Activated CD8-positive, alpha-beta T cell treated with anti-CD3 and anti-CD28 coated beads for 36 hours (primary cell): ENCODE results near the gene STKLD1. TPM values are rescaled to one million over a fixed set of nuclear protein-coding genes. Genes with fewer than 3 reads are reported as not detected.

Experiments used
- ATAC-seq: fragments of 200-7000 bp; cut with Tn5 transposase; one replicate; pipeline ENCODE4 v1.10.0; 2021; ENCODE audit warnings: mild to moderate bottlenecking, moderate library complexity
- CTCF ChIA-PET: fragments of 350-600 bp; sonication (Branson Sonifier 250); formaldehyde crosslinking; loops from one replicate; lab custom pipeline; 2021; ENCODE audit warnings: antibody characterized with exemption; lab: Charles Lee
- POLR2A ChIA-PET: fragments of 350-600 bp; sonication (Branson Sonifier 250); formaldehyde crosslinking; loops from one replicate; lab custom pipeline; 2021; ENCODE audit warnings: antibody characterized with exemption; lab: Charles Lee
- DNase-seq: peaks from one replicate; pipeline ENCODE4 v3.0.0-alpha.2; 2020
- H3K27ac Mint-ChIP-seq: one replicate; pipeline ENCODE4 v1.8.0; 2021; ENCODE audit warnings: mild to moderate bottlenecking, mixed read lengths
- H3K27me3 Mint-ChIP-seq: one replicate; pipeline ENCODE4 v1.8.0; 2021; ENCODE audit warnings: mixed read lengths
- H3K36me3 Mint-ChIP-seq: one replicate; pipeline ENCODE4 v1.8.0; 2021; ENCODE audit warnings: low read depth, mixed read lengths
- H3K4me1 Mint-ChIP-seq: one replicate; pipeline ENCODE4 v1.8.0; 2021; ENCODE audit warnings: low read depth, mixed read lengths
- H3K4me3 Mint-ChIP-seq: one replicate; pipeline ENCODE4 v1.8.0; 2021; ENCODE audit warnings: mild to moderate bottlenecking, moderate library complexity, mixed read lengths
- H3K9me3 Mint-ChIP-seq: one replicate; pipeline ENCODE4 v1.8.0; 2021; ENCODE audit warnings: mixed read lengths
- intact Hi-C: fragments of 100-400 bp; cut with micrococcal nuclease; formaldehyde crosslinking; loops from one replicate; pipeline ENCODE4 v1.10.0; 2022
- total RNA-seq, 2 experiments: library from RNA; stranded (reverse); gene quantifications; one replicate each; pipeline ENCODE4 v1.2.3, GENCODE V29; 2021
- TF ChIP-seq, protein P1 (sequence below): fragments of 200-600 bp; IDR thresholded peaks from one replicate; pipeline ENCODE4 v1.8.0; 2022; ENCODE audit warnings: antibody characterized with exemption, mild to moderate bottlenecking

STKLD1 gene
- total RNA-seq, 2 experiments from 2014 or later, result 0.45 to 0.52 TPM

DNA sequence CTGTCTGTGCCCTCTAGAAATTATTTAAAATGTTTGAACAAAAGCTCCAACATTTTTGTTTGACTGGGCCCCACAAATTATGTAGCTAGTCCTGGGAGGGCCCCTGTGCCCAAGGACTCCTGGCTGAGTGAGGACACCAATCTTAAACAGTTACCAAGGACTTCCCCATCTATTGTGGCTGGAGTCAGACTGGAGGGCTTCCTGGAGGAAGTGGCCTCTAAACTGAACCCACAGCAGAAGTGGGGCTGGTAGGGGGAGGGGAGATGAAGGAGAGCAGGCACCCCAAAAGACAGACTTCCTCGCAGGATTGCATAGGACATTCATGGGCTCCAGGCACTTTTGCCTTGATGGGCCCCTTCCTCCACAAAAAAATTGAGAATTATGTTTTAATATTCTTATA is 54.1 kb downstream of the STKLD1 start:
- no peaks in the 10 kb centered on the region for H3K36me3 Mint-ChIP-seq
- no peak for ATAC-seq
- no peak overlapping the region for H3K27ac Mint-ChIP-seq
- peaks cover 20% of the 10 kb centered on the region for H3K27me3 Mint-ChIP-seq
- no peaks in the 10 kb centered on the region for H3K9me3 Mint-ChIP-seq
- intact Hi-C loops, result no loop called here
- H3K4me1 Mint-ChIP-seq, result peaks cover 3% of the 10 kb centered on the region
- TF ChIP-seq, protein P1, sequence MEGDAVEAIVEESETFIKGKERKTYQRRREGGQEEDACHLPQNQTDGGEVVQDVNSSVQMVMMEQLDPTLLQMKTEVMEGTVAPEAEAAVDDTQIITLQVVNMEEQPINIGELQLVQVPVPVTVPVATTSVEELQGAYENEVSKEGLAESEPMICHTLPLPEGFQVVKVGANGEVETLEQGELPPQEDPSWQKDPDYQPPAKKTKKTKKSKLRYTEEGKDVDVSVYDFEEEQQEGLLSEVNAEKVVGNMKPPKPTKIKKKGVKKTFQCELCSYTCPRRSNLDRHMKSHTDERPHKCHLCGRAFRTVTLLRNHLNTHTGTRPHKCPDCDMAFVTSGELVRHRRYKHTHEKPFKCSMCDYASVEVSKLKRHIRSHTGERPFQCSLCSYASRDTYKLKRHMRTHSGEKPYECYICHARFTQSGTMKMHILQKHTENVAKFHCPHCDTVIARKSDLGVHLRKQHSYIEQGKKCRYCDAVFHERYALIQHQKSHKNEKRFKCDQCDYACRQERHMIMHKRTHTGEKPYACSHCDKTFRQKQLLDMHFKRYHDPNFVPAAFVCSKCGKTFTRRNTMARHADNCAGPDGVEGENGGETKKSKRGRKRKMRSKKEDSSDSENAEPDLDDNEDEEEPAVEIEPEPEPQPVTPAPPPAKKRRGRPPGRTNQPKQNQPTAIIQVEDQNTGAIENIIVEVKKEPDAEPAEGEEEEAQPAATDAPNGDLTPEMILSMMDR, result no peak
- ChIA-PET CTCF (no interaction called here), POLR2A (no interaction called here)
- H3K4me3 Mint-ChIP-seq, result no peak overlapping the region
- no peak for DNase-seq

DNA sequence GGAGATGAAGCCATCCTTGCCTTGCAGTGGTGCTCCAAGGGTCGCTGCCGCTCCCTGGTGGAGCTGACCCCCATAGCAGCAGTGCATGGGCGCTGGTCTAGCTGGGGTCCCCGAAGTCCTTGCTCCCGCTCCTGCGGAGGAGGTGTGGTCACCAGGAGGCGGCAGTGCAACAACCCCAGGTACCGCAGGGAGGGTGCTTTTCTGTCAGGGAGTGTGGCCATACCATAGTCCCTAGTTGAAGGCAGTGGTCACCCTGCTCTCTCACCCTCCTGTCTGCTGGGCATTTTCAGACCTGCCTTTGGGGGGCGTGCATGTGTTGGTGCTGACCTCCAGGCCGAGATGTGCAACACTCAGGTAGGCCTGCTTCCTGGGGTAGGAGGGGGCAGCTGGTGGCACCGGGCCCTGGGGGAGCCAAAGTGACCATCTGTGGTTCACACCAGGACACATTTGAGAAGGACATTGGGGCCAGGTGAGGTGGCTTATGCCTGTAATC is 57.2 kb downstream of the STKLD1 start:
- no peak overlapping the region for H3K4me3 Mint-ChIP-seq
- no peaks in the 10 kb centered on the region for H3K9me3 Mint-ChIP-seq
- POLR2A ChIA-PET, result no interaction called here
- H3K27me3 Mint-ChIP-seq, result peaks cover 3% of the 10 kb centered on the region
- H3K27ac Mint-ChIP-seq, result no peak overlapping the region
- DNase-seq, result no peak
- intact Hi-C loops, result no loop called here
- ATAC-seq, result no peak
- no peaks in the 10 kb centered on the region for H3K36me3 Mint-ChIP-seq
- TF ChIP-seq, protein P1, result no peak
- H3K4me1 Mint-ChIP-seq, result no peaks in the 10 kb centered on the region
- CTCF ChIA-PET, result no interaction called here

DNA sequence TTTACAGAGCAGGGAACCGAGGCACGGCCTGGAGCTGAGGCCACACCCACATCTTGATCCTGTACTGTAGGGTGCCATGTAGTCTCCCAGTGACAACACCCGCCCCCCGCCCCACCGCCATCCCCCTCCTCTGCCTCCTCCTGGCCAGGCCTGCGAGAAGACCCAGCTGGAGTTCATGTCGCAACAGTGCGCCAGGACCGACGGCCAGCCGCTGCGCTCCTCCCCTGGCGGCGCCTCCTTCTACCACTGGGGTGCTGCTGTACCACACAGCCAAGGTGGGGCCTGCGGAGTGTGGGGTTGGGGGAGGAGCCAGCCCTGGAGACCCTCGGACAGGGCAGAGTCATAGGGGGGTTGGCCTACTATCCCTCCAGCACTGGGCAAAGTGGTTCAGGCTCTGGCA is 60.5 kb downstream of the STKLD1 start:
- H3K9me3 Mint-ChIP-seq, result no peaks in the 10 kb centered on the region
- POLR2A ChIA-PET, result no interaction called here
- H3K4me3 Mint-ChIP-seq, result no peak overlapping the region
- DNase-seq (no peak), ATAC-seq (no peak)
- H3K4me1 Mint-ChIP-seq, result peaks cover 5% of the 10 kb centered on the region
- intact Hi-C loops, result no loop called here
- H3K27ac Mint-ChIP-seq, result no peak overlapping the region
- H3K27me3 Mint-ChIP-seq, result no peaks in the 10 kb centered on the region
- no peaks in the 10 kb centered on the region for H3K36me3 Mint-ChIP-seq
- TF ChIP-seq, protein P1, result no peak
- CTCF ChIA-PET, result no interaction called here

DNA sequence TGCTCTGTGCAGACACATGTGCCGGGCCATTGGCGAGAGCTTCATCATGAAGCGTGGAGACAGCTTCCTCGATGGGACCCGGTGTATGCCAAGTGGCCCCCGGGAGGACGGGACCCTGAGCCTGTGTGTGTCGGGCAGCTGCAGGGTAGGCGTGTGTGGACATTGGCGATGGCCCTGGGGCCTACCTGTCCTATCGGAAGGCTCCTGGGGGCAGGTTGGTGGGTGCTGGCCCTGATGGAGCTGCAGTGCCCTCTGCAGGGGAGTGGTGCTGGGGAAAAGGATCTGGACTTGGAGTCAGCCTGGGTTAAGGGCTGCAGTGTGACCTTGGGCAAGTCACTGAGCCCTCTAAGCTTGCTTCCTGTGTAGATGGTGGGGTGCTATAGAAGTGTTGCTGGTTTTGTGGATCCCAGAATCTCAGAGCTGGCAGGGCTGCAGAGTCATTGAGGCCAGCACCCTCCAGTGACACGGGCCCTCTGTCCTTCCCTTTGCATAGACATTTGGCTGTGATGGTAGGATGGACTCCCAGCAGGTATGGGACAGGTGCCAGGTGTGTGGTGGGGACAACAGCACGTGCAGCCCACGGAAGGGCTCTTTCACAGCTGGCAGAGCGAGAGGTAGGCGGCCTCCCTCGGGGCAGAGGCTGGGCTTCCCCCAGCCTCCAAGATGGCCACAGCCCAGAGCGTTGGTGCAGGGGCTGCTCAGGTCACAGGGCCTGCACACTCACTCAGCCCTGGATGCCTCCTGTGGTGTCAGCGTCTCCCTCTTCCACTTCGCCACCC is 61.8 kb downstream of the STKLD1 start:
- no peaks in the 10 kb centered on the region for H3K36me3 Mint-ChIP-seq
- intact Hi-C loops, result no loop called here
- no peak overlapping the region for H3K4me3 Mint-ChIP-seq
- ATAC-seq (no peak), DNase-seq (no peak)
- TF ChIP-seq, protein P1, result no peak
- H3K4me1 Mint-ChIP-seq, result peaks cover 5% of the 10 kb centered on the region
- CTCF ChIA-PET, result no interaction called here
- H3K27me3 Mint-ChIP-seq, result no peaks in the 10 kb centered on the region
- POLR2A ChIA-PET, result no interaction called here
- no peak overlapping the region for H3K27ac Mint-ChIP-seq
- no peaks in the 10 kb centered on the region for H3K9me3 Mint-ChIP-seq

DNA sequence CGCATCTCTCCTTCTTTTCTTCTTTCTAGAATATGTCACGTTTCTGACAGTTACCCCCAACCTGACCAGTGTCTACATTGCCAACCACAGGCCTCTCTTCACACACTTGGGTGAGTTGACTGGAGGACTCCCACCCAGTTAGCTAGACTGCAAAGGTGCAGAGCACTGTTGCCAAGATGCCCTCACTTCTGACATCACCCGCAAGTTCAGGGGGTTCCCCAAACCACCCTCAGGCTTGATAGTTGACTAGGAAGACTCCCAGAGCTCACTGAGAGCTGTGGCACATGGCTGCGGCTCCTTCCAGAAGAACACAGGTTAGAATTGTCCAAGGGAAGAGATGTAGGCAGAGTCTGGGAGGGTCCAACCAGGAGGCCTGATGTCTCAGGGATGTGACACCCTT is 63.2 kb downstream of the STKLD1 start:
- no peaks in the 10 kb centered on the region for H3K27me3 Mint-ChIP-seq
- no peaks in the 10 kb centered on the region for H3K9me3 Mint-ChIP-seq
- no peak overlapping the region for H3K27ac Mint-ChIP-seq
- intact Hi-C loops, result no loop called here
- H3K4me3 Mint-ChIP-seq, result no peak overlapping the region
- TF ChIP-seq, protein P1, result no peak
- ATAC-seq (peak; percentile 75), DNase-seq (peak; percentile 44)
- POLR2A ChIA-PET, result no interaction called here
- CTCF ChIA-PET, result no interaction called here
- H3K4me1 Mint-ChIP-seq, result peaks cover 5% of the 10 kb centered on the region
- H3K36me3 Mint-ChIP-seq, result no peaks in the 10 kb centered on the region
